IMR-90 (cell line): ENCODE results near the gene SAMD10. TPM values are rescaled to one million over a fixed set of nuclear protein-coding genes. Genes with fewer than 3 reads are reported as not detected.

Experiments
- ATAC-seq: fragments of 200-7000 bp; cut with Tn5 transposase; 2 replicates; pipeline ENCODE4 v1.9.1; 2020; ENCODE audit warnings: low read depth, mild to moderate bottlenecking, moderate library complexity
- BruUV-seq: library from RNA; stranded (reverse); fragments of 400-500 nt; replicated peaks from 2 replicates; lab custom pipeline; 2021; lab: Mats Ljungman, UMichigan
- CTCF ChIA-PET: fragments of 300-600 bp; formaldehyde crosslinking; extraction: SDS; loops from one replicate; lab custom pipeline; 2021; ENCODE audit warnings: antibody characterized with exemption; lab: Yijun Ruan, JAX
- POLR2A ChIA-PET: fragments of 300-600 bp; sonication (Branson Sonifier 250); formaldehyde crosslinking; loops from one replicate; lab custom pipeline; 2022; ENCODE audit warnings: antibody characterized with exemption; ENCODE audit not compliant: unreplicated experiment; lab: Charles Lee
- DNase-seq: peaks from one replicate; pipeline ENCODE4 v3.0.0; 2013
- H2AFZ ChIP-seq: replicated peaks from 2 replicates; pipeline ENCODE3; 2013; ENCODE audit warnings: low read length, mild to moderate bottlenecking; ENCODE audit not compliant: poor library complexity
- H2AK5ac ChIP-seq: 2 replicates; pipeline ENCODE4 v1.6.1; 2013; ENCODE audit warnings: low read depth, low read length, inconsistent platforms
- H2AK9ac ChIP-seq: replicated peaks from 2 replicates; pipeline ENCODE3; 2013; ENCODE audit warnings: mild to moderate bottlenecking, low read depth, low read length, moderate library complexity; ENCODE audit not compliant: poor library complexity
- H2BK120ac ChIP-seq: 2 replicates; pipeline ENCODE4 v1.6.1; 2013; ENCODE audit warnings: low read depth, low read length, inconsistent platforms
- H2BK15ac ChIP-seq: 3 replicates; pipeline ENCODE4 v1.6.1; 2013; ENCODE audit warnings: low read depth, low read length, inconsistent platforms
- H2BK20ac ChIP-seq: 2 replicates; pipeline ENCODE4 v1.6.1; 2013; ENCODE audit warnings: low read depth, mild to moderate bottlenecking, inconsistent platforms, low read length, moderate library complexity
- H2BK5ac ChIP-seq: 2 replicates; pipeline ENCODE4 v1.6.1; 2013; ENCODE audit warnings: mild to moderate bottlenecking, low read depth, low read length, inconsistent platforms; ENCODE audit not compliant: poor library complexity, severe bottlenecking
- H3K14ac ChIP-seq: replicated peaks from 2 replicates; pipeline ENCODE4 v1.6.1; 2013; ENCODE audit warnings: low read depth, low read length, inconsistent platforms
- H3K18ac ChIP-seq: 2 replicates; pipeline ENCODE4 v1.6.1; 2013; ENCODE audit warnings: low read depth, low read length, control low read depth
- H3K23ac ChIP-seq: 2 replicates; pipeline ENCODE4 v1.6.1; 2013; ENCODE audit warnings: low read depth, low read length, inconsistent platforms
- H3K27ac ChIP-seq: 2 replicates; pipeline ENCODE4 v1.5.1; 2013; ENCODE audit warnings: mild to moderate bottlenecking, control low read depth, low read length; ENCODE audit not compliant: insufficient read depth
- H3K27me3 ChIP-seq: 2 replicates; pipeline ENCODE4 v1.6.1; 2013; ENCODE audit warnings: low read length; ENCODE audit not compliant: control insufficient read depth, insufficient read depth
- H3K36me3 ChIP-seq: 2 replicates; pipeline ENCODE4 v1.6.1; 2013; ENCODE audit warnings: low read length, mixed read lengths; ENCODE audit not compliant: control insufficient read depth, insufficient read depth
- H3K4ac ChIP-seq: 2 replicates; pipeline ENCODE4 v1.6.1; 2013; ENCODE audit warnings: low read depth, low read length, inconsistent platforms
- H3K4me1 ChIP-seq: 2 replicates; pipeline ENCODE4 v1.6.1; 2013; ENCODE audit warnings: low read length, mixed read lengths; ENCODE audit not compliant: control insufficient read depth, insufficient read depth
- H3K4me2 ChIP-seq: 2 replicates; pipeline ENCODE4 v1.6.1; 2013; ENCODE audit warnings: low read depth, mild to moderate bottlenecking, control low read depth, low read length, moderate library complexity
- H3K4me3 ChIP-seq: 2 replicates; pipeline ENCODE4 v1.5.1; 2013; ENCODE audit warnings: low read depth, mild to moderate bottlenecking, control low read depth, low read length, moderate library complexity; ENCODE audit not compliant: insufficient read depth
- H3K56ac ChIP-seq: 2 replicates; pipeline ENCODE4 v1.6.1; 2013; ENCODE audit warnings: low read length, inconsistent platforms; ENCODE audit not compliant: insufficient read depth; ENCODE audit errors: extremely low read depth
- H3K79me1 ChIP-seq, 2 experiments: 2 replicates each; pipeline ENCODE4 v1.6.1; 2013; ENCODE audit warnings: low read length in 2 of 2, inconsistent platforms in 1 of 2, low read depth in 1 of 2
- H3K9ac ChIP-seq: 2 replicates; pipeline ENCODE4 v1.6.1; 2013; ENCODE audit warnings: low read depth, low read length, control low read depth
- H3K9me1 ChIP-seq: 2 replicates; pipeline ENCODE4 v1.6.1; 2013; ENCODE audit warnings: low read length, inconsistent platforms; ENCODE audit not compliant: insufficient read depth
- H3K9me3 ChIP-seq: 2 replicates; pipeline ENCODE4 v1.6.1; 2013; ENCODE audit warnings: low read length; ENCODE audit not compliant: control insufficient read depth, insufficient read depth
- H4K20me1 ChIP-seq: 2 replicates; pipeline ENCODE4 v1.6.1; 2013; ENCODE audit warnings: low read length, inconsistent platforms; ENCODE audit not compliant: insufficient read depth
- H4K5ac ChIP-seq: 2 replicates; pipeline ENCODE4 v1.6.1; 2013; ENCODE audit warnings: mild to moderate bottlenecking, low read depth, low read length, control low read depth
- H4K8ac ChIP-seq, 2 experiments: 2 replicates each; pipeline ENCODE4 v1.6.1; 2013; ENCODE audit warnings: low read depth in 2 of 2, low read length in 2 of 2, control low read depth in 1 of 2, inconsistent platforms in 1 of 2
- H4K91ac ChIP-seq: 2 replicates; pipeline ENCODE4 v1.6.1; 2013; ENCODE audit warnings: low read depth, low read length, inconsistent platforms; ENCODE audit not compliant: insufficient read depth
- CEBPB ChIP-seq: IDR thresholded peaks from 2 replicates; pipeline ENCODE4 v1.6.1; 2012; ENCODE audit warnings: low read depth, low read length, improper control_type of control experiment
- MXI1 ChIP-seq: IDR thresholded peaks from 2 replicates; pipeline ENCODE4 v1.6.1; 2012; ENCODE audit warnings: low read depth, mild to moderate bottlenecking, low read length, moderate library complexity, borderline replicate concordance
- NFE2L2 ChIP-seq: fragments of 150-350 bp; IDR thresholded peaks from 2 replicates; pipeline ENCODE4 v1.6.1; 2016; ENCODE audit warnings: low read depth, mild to moderate bottlenecking, low read length
- POLR2A ChIP-seq: IDR thresholded peaks from 2 replicates; pipeline ENCODE4 v1.6.1; 2012; ENCODE audit warnings: mild to moderate bottlenecking, low read depth, low read length
- RCOR1 ChIP-seq: IDR thresholded peaks from 2 replicates; pipeline ENCODE4 v1.6.1; 2012; ENCODE audit warnings: mild to moderate bottlenecking, low read length, improper control_type of control experiment; ENCODE audit not compliant: insufficient replicate concordance
- WGBS, 2 experiments: methylation state at CpG; one replicate each; pipeline versions ENCODE4 v1.1.5 to v1.1.7; 2013; ENCODE audit warnings: missing lambda C conversion rate in 2 of 2; ENCODE audit not compliant: insufficient read length in 1 of 2; ENCODE audit errors: extremely low coverage in 2 of 2; 5-methylcytosine and 5-hydroxymethylcytosine counted together
- dilution Hi-C: fragments of 300-500 bp; cut with HindIII; formaldehyde crosslinking; loops from one replicate; pipeline ENCODE4 v1.14.3; 2018; ENCODE audit warnings: low sequenced_read_pairs; ENCODE audit not compliant: unreplicated experiment
- in situ Hi-C: fragments of 300-500 bp; cut with MboI; formaldehyde crosslinking; loops from 3 replicates; pipeline ENCODE4 v1.14.3; 2019; ENCODE audit warnings: low sequenced_read_pairs, inconsistent platforms, mixed read lengths
- intact Hi-C: fragments of 100-400 bp; cut with micrococcal nuclease; formaldehyde crosslinking; loops from 2 replicates; pipeline ENCODE4 v1.10.0; 2022
- polyA plus RNA-seq, 3 experiments: library from polyadenylated mRNA; depleted of rRNA; stranded (reverse); fragments of >200 nt; gene quantifications; 2 replicates each; pipeline ENCODE4 v1.2.3, GENCODE V29; 2012; ENCODE audit warnings: low replicate concordance in 1 of 3
- total RNA-seq: library from RNA; depleted of rRNA; stranded (reverse); fragments of >200 nt; gene quantifications from 2 replicates; pipeline ENCODE4 v1.2.3, GENCODE V29; 2012
- TF ChIP-seq, protein P1 (sequence below): fragments of 150-350 bp; IDR thresholded peaks from 2 replicates; pipeline ENCODE4 v1.6.1; 2016; ENCODE audit warnings: low read depth, mild to moderate bottlenecking, low read length, moderate library complexity, borderline replicate concordance
- TF ChIP-seq, protein P2 (sequence below): conservative IDR thresholded peaks from 2 replicates; pipeline ENCODE4 v1.5.1; 2012; ENCODE audit warnings: mild to moderate bottlenecking, low read depth, low read length, improper control_type of control experiment

The SAMD10 gene
- total and polyA plus RNA-seq, 2 of the 4 experiments (the other 2 are of a cell fraction) = 0.54 to 4.1 TPM

DNA sequence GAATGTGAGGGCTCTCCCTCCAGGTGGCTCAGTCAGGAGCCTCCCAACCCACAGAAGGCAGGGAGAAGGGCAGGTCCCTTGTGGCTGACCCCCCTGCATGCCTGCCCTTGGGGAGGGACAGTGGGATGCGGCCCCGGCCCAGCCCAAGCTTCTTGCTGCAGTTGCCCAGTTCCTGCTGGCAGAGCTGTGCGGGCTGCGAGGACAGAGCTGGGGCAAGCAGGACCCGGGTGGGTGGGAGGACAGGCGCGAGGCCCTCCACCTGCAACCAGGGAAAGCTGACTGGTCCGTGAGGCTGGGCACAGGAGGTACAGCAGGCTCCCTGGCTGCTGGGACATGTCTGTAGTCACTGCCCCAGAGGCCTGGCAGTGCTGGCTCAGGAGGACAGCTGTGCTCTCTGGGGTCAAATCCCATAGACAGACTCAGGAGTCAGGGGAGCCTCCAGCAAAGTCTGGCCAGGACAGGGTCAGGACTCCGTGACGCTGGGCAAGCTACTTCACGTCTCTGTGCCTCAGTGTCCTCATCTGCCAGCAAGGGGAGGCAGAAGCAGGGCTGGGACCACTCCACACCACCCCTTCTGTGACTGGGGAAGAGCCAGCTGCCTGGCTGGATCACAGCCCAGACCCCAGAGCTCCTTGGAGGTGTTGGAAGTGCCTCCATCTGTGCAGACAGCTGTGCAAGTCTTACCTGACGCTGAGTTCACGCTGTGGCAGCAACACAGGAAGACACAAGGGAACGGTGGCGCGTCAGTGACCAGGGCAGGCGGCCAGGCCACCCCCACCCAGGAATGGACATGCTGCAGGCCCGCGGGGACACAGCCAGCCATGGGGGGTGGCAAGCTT, 36.3 kb downstream of the SAMD10 start (continued):
- TF ChIP-seq, protein P1, sequence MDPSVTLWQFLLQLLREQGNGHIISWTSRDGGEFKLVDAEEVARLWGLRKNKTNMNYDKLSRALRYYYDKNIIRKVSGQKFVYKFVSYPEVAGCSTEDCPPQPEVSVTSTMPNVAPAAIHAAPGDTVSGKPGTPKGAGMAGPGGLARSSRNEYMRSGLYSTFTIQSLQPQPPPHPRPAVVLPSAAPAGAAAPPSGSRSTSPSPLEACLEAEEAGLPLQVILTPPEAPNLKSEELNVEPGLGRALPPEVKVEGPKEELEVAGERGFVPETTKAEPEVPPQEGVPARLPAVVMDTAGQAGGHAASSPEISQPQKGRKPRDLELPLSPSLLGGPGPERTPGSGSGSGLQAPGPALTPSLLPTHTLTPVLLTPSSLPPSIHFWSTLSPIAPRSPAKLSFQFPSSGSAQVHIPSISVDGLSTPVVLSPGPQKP = no peak
- no peak for TF ChIP-seq CEBPB

DNA sequence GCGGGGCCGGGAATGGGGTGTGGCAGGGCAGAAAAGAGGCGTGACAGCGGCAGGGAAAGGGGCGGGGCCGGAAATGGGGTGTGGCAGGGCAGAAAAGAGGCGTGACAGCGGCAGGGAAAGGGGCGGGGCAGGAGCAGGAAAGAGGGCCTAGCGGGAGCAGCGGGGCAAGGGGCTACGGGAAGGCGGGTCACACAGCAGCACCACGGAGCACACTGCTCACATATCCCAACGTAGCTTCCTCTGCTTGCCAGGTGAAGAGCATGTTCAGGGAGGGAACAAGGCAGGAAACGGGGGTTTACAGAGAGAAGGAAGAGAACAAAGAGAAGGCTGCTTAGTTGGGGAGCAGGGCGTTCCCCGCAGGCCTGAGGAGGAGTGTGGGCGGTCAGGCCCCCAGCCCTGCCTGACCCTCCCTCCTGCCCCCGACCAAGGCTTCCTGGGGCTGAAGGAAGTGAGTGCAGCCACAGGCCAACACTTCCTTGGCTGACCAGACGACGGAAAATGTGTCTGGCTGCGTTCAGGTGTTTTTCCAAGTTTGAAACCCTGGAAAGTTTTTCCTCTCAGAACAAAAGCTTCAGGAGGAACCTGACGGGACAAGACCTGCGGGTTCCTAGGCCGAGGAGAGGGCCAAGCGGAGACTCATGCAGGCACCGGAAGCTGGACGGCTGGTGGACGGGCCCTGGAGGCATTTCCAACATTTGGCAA, 37.0 kb downstream of the SAMD10 start:
- no peak overlapping the region for H2BK5ac ChIP-seq
- intact Hi-C loops (no loop called here), dilution Hi-C loops (no loop called here), in situ Hi-C loops (no loop called here)
- ATAC-seq (no peak), DNase-seq (peak; percentile 4)
- H3K4me3 ChIP-seq = no peak overlapping the region
- H3K27ac ChIP-seq = no peak overlapping the region
- H4K5ac ChIP-seq = no peak overlapping the region
- H3K56ac ChIP-seq = no peak overlapping the region
- no peaks in the 10 kb centered on the region for H3K4me1 ChIP-seq
- CTCF ChIA-PET = no interaction called here
- H3K14ac ChIP-seq = no peak overlapping the region
- H3K9me3 ChIP-seq = no peaks in the 10 kb centered on the region
- H3K18ac ChIP-seq = no peak overlapping the region
- H2AK5ac ChIP-seq = no peak overlapping the region
- TF ChIP-seq CEBPB (no peak), MXI1 (no peak), POLR2A (no peak), NFE2L2 (no peak), RCOR1 (no peak)
- TF ChIP-seq, protein P2, sequence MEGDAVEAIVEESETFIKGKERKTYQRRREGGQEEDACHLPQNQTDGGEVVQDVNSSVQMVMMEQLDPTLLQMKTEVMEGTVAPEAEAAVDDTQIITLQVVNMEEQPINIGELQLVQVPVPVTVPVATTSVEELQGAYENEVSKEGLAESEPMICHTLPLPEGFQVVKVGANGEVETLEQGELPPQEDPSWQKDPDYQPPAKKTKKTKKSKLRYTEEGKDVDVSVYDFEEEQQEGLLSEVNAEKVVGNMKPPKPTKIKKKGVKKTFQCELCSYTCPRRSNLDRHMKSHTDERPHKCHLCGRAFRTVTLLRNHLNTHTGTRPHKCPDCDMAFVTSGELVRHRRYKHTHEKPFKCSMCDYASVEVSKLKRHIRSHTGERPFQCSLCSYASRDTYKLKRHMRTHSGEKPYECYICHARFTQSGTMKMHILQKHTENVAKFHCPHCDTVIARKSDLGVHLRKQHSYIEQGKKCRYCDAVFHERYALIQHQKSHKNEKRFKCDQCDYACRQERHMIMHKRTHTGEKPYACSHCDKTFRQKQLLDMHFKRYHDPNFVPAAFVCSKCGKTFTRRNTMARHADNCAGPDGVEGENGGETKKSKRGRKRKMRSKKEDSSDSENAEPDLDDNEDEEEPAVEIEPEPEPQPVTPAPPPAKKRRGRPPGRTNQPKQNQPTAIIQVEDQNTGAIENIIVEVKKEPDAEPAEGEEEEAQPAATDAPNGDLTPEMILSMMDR = no peak
- H2AK9ac ChIP-seq = peak overlapping the region; percentile 50
- H3K79me1 ChIP-seq = peaks cover 18 to 67% of the 10 kb centered on the region in 2 experiments
- H3K36me3 ChIP-seq = peaks cover 56% of the 10 kb centered on the region
- H3K27me3 ChIP-seq = no peaks in the 10 kb centered on the region
- peaks cover 4% of the 10 kb centered on the region; the same call in 1 of the 2 replicates for H3K9me1 ChIP-seq
- H2BK20ac ChIP-seq = no peak overlapping the region
- H3K23ac ChIP-seq = no peak overlapping the region
- WGBS, 2 experiments = 66% methylated on average over 4 of the region's 30 CpGs; no CpG with 5 or more reads in 1 of the 2 experiments
- H3K4ac ChIP-seq = no peak overlapping the region
- no TSS peak for BruUV-seq
- peaks cover 81% of the 10 kb centered on the region for H4K20me1 ChIP-seq
- no peak overlapping the region for H4K8ac ChIP-seq
- no peak overlapping the region for H3K4me2 ChIP-seq
- H2BK15ac ChIP-seq = no peak overlapping the region
- H2AFZ ChIP-seq = peak overlapping the region; percentile 51
- H2BK120ac ChIP-seq = no peak overlapping the region
- H4K91ac ChIP-seq = no peak overlapping the region
- POLR2A ChIA-PET = no interaction called here
- no peak overlapping the region for H3K9ac ChIP-seq
